NCI-H2107 treated with DMSO at 0.1 percent for 48 hours (cell line): Measurements from ENCODE around the gene GLT6D1.

ENCODE experiments used
- DNase-seq: peaks from one replicate; lab custom pipeline; 2025; ENCODE audit not compliant: unreplicated experiment; lab: John Stamatoyannopoulos, UW

GLT6D1 gene

DNA sequence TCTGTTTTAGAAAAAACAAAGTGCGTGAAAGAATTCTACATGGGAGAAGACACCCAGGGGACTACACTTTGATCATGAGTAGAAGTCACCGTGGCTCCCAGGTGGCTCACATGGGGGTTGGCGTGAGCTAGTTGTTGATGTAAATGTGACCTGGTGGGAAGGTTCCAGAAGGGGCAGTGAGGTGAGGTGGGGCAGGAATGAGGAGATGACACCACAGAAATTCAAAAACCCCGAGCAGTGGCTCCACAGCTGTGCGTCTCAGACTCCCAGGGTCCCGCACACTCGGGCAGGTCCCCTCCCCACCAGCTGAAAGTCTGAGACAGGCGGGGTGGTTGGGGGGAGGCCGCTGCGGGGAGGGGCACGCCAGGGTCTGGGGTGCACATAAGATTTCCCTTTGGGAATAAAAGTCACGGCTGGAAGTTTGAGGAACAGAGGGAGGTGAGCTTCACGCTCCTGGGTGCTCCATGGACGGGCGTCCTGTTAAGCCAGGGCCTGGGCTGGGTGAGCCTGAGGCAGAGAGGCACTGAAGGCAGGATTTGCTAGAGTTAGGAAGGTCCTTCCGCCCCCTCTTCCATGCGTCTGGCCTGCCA, 29.9 kb downstream of the GLT6D1 start:
- DNase-seq, result no peak

GRCh38 chr9:135608999-135609317, 30.4 kb downstream of the GLT6D1 start:
- no peak for DNase-seq

DNA sequence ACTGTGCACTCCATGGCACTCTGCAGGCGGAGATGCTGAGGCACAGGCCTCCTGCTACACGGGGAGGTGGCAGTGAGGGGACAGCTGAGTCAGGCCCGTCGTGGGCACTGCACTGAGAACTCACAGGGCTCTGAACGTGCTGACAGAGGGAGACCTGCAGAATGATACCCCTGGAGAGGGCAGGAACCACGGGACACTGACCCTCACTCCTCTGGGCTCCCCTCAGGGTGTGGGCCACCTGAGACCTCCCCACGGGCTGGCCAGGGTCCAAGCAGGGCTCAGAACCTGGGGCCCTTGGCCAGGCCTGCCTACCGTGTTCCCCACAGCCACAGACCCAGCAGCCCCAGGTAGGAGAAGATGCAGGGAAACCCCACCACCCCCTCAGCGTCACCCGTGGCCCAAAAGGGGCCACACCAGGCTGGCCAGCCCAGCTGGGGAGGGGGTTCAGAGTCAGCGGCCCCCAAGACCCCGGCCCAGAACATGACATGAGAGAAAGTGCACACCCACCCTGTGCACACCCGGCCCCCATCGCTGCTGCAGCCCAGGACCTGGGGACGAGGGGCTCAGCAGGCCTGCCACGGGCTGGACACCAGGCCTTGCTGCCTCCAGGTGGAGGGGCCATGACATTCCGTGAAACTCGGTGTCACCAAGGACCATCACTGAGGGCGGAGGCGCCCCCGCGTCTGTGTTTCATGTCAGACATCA, 30.9 kb downstream of the GLT6D1 start:
- no peak for DNase-seq

DNA sequence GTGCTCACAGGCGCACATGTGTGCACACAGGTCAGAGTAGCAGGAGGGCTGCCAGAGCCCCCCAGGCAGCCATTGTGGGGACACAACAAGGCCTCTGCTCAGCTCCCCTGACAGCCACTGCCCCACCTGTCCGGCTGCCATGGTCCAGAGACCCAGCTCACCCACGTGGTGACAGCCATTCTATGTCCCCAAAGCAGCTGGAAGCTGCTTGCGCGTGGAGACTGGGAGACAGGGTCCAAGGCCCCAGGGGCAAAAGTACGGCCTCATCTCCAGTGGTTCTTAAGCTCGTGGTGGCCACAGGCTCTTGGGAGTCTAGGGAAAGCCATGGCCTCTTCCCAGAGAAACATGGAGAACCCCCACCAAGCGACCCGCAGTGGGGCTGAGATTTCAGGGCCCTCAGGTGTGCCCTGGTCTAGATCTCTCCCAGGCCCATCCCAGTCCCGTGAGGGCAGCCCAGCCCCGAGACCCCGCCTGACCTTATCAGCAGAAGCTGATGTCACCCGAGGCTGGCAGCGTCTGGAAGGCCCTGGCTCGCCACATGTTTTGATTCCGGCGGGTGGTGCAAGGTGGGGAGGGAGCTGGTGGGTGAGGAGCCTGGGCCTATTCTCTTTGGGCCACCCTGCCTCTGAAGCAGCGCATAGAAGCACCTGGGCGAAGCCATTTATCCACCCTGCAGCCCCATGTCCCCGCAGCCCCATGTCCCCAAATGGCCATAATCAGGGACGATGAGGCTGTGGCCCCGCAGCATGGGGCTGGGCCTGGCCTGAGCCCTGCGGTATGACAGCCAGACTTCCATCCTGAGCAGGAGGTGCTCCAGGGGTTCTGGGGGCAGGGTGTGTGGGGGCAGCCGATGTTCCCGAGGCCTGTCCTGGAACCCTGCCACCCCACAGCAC, 31.7 kb downstream of the GLT6D1 start:
- DNase-seq, result no peak

DNA sequence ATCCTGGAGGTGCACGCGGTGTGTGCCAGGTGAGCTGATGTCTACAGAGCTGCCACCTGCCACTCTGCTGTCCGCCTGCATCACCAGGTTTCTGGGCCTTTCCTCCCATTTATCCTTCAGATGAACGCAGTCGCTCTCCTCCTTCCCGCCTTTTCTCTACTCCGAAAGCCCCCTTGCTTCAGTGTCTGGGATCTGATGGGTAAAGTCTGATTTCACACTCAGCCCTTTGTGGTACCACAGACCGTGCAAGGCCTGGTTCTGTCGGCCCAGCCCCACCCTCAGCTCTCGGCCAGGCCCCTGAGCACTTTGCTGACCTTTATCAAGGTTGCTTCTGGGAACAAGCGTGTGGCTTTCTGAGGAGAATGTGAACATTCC, 32.5 kb downstream of the GLT6D1 start:
- no peak for DNase-seq

DNA sequence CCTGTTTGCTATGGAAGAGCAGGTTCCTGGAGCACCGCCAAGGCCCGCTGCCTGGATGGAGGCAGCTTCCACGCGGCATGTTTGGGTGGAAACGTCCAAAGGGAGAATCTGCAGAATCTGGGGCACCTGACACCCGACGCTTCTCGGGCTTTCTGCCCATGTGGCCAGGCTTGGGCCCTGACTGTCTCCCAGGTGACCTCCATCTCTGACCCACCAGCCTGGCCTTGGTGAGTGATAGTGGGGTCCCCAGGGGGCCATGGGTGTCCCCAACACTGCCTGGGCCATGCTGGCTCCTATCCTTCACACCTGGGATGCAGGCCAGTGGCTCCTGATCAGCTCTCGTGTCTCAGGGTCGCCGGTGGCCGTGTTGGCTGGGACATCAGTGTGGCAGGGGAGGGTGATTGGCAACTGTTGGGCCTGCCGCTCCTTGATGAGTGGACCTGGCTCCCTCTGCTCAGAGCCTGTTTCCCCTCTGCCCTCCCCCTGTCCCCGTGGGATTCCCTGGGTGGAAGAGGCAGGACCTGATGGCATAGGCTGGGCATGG, 34.0 kb downstream of the GLT6D1 start:
- no peak for DNase-seq

GRCh38 chr9:135604437-135605237, 34.7 kb downstream of the GLT6D1 start:
- no peak for DNase-seq

DNA sequence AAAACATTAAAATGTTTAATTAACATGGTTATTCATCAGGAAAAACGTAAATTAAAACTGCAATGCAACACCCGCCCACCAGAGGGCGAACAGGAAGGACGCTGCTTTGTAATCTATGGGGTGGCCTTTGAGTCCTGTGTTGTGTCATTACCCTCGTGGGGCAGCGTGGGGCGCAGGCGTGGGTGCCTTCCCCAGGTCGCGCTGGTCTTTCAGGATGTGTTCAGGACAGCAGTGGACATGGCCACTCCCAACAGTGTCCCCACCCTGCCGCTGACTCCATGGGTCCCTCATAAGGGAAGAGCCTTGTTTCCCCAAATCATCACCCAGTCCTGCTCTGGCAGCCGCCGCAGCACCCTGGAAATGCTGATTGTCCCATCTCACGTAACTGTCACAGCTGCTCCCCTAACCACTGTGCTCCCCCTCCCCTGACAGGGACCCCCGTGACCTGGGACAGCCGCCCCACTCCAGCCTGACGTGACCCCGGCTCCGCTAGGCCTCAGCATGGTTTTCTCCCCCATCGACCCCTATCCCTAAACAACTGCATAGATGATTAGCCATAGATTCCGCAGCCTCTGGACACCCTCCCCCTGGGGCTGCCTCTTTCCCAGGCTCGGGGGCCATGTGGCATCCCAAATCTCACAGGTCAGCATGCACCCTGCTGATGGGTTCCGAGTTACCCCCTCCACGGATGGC, 36.4 kb downstream of the GLT6D1 start:
- peak; percentile 14 for DNase-seq

- no peak for DNase-seq
Observed at GRCh38 chr9:135601988-135602387, 37.4 kb downstream of the GLT6D1 start.

DNA sequence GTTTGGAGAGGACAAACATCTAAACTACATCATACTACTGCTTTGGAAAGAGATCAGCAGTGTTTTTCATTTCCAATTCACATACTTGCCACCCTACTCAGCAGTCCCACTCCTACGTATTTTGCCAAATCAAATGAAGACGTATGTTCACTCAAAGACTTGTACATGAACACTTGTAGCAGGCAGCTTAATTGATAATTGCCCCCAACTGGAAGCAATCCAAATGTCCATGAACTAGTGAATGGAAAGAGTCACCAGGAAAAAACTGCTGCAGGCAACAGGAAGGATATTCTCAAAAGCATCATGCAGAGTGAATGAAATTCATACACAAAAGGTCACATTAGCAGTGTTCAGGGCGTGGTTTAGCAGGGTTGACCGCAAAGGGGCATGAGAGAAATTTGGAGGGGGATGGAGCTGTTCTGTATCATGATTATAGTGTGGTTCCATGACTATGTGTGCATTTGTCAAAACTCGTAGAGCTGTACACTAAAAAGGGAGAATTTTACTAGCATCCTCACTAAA, 39.0 kb downstream of the GLT6D1 start:
- no peak for DNase-seq

DNA sequence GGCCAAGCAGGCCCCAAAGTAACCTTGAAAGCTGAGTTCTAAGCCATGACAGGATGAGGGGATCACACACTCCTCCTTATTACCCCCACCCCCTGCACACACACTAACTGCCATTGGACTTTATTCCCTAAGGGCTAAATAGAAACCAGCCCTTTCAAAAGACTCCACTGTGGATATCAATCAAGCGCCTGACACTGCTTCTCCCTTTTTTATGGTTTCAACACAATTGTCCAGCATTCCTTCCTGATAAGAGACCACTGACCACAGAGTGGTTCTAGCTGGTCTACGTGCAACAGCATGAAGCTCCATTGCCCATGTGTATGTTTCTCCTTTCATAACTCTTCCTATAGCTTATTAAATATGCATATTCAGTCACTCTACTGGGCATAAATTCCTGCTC, 43.1 kb downstream of the GLT6D1 start:
- DNase-seq, result no peak

GRCh38 chr9:135592625-135593024, 46.7 kb downstream of the GLT6D1 start:
- DNase-seq, result no peak

DNA sequence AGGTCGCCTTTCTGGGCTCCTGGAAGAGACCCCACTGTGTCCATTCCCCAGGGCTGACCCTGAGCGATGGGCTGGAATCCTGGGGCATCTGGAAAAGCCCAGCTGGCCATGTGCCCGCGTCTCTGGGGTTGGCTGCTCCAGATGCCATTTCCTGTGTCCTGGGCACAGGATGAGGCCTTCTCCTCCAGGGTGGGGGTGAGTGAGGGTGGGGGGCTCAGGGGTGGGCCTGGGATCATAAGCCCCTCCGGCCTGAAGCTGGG, 47.1 kb downstream of the GLT6D1 start:
- DNase-seq, result no peak

GRCh38 chr9:135591506-135592330, 47.6 kb downstream of the GLT6D1 start:
- no peak for DNase-seq

GRCh38 chr9:135590486-135591079, 48.8 kb downstream of the GLT6D1 start:
- no peak for DNase-seq

DNA sequence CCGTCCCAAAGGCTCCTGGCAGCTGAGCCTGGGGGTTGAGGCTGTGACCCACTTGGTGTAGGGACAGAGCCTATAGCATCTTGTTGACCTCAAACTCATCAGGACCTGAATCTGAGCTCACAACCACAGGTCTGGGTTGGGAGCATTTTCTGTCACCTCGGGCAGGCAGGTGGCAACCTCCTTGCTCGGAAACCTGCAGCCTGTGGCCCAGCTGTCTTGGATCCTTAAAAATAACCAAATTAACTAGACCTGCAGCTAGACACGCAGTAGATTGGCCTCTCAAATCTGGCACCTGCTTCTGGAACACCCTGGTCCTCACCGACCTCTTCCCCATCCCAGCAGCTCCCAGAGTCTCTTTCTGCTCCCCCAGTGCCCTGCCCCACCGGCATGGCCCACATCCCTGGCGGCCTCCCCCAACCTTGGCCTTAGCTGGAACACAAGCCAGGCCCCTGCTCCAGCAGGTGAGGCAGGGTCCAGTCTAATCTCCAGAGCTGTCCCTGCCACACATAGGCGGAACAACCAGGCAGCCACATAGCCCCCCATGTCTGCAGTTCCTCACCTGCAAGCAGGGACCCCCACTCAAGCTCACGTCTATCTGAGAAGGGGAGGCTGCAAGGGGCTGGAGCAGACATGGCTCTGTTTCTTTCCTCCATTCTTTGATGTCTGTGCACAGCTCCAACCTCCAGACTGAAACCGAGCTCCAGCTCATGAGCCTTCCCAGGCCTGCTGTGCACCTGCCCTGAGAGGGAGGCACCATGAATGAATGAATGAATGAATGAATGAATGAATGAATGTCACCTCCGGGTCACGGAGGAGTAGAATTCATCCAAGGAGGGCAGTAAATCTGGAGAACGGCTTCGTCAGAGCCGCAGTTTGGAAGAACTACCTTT, 49.5 kb downstream of the GLT6D1 start:
- no peak for DNase-seq

GRCh38 chr9:135588886-135589595, 50.3 kb downstream of the GLT6D1 start:
- no peak for DNase-seq

GRCh38 chr9:135588371-135588770, 51.0 kb downstream of the GLT6D1 start:
- no peak for DNase-seq
